ENCODE measurements around the gene MT1X.
"Not testable (repeated sequence)": the region's sequence is repeated elsewhere in the genome, so short reads cannot be mapped to it uniquely, and the experiment has no call there.

Gene MT1X

DNA sequence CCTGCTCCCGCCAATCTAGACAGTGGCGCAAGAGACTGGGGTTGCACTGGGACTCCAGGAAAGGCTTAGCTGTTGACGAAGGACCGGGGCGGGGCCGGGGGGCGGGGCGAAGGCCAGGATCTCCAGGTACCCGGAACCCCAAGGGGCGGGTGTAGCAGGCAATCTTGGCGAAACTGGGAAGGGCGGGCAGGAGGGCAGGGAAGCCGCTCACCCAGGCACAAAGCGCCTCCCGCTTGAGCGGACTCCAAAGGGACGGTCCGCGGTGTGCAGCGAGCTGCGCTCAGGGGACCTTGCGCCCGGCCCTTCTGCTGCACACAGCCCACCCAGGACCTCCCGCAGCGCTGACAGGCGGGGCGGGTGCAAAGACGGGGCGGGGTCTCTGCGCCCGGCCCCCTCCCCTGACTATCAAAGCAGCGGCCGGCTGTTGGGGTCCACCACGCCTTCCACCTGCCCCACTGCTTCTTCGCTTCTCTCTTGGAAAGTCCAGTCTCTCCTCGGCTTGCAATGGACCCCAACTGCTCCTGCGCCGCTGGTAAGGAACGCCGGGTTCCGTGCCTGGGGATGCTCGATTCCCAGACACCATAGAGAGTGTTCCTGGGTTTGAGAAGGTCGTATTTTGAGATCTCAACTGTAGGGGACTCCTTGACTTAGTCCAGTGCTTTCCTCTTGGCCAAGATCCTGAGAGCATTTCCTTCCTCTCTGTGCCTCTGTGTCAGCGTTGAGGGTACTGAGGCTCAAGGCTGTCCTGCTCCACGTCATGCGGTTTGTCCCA is 24.5 kb upstream of the MT1X start, which contains the start of gene MT1F:
TSS of gene MT1F (plus strand) at position 405 of the 772 bp plus-strand sequence. CDS start at position 505, 100 bp downstream.
- DNase-seq (ENCODE audit: low read depth): peak; percentile 50

DNA sequence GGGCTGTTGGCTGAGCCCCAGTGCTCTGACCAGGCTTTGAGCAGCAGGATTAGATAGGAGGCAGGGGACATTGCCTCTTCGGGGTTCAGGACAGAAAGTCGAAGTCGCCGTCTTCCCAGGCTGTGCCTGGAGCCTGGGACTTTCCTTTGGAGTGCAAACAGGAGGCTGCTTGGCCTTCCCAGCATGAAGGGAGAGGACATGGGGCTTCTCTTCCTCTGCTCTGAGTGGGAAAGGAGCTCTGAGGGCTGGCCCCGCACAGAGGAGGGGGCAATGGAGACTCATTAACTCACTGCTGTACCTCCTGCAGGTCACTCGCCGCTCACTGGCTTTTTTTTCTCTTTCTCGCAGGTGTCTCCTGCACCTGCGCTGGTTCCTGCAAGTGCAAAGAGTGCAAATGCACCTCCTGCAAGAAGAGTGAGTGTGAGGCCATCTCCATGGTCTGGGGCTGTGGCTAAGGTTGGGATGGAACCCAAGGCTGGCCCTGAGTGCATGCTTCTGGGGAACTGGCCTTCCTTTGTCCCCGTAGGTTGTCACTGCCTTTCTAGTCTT is 23.9 kb upstream of the MT1X start:
- no peak for DNase-seq (ENCODE audit: low read depth)

DNA sequence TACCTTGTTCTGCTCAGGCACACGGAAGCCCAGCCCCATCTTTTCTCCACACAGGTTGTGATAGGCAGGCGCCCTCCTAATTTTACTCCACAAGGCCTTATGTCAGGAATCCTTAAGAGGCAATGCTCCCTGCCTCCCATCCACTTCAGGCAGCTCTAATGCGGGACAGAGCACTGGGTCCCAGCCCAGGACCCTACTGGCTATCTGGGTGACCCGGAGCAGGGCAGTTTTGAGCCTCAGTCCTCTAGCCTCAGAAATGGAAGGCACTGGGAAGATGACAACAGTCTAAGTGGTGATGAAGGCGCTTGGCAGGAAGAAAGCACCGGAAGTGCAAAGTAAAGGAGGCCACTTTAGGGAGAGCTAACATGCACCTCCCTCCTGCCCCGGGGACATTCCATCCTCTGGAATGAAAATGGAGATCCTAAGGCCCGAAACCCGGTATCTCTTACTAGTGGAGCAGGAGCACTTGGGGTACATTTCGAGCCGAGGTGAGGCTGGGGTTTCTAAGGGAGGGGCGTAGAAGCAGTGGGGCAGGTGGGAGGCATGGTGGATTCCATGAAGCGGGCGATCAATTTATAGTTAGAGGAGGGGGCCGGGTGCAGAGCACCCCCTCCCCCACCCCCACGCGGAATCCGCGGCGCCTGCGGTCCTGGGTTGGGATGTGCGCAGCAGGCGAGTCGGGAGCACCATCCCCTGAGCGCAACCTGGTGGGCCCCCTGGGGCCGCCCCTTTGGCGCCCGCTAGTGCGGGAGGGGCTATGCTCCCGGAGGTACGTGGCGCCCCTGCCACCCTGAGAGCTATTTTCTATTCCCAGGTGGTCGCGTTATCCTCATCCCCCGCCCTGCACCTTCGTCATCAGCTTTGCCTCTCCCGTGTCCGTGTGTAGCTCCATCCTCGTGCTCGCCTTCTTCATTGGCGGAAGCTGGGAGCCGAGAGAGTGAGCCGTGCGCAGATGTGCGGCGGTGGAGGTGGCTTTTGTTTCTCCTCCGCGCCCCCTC is 19.6 kb upstream of the MT1X start:
- no peak for DNase-seq (ENCODE audit: low read depth)

DNA sequence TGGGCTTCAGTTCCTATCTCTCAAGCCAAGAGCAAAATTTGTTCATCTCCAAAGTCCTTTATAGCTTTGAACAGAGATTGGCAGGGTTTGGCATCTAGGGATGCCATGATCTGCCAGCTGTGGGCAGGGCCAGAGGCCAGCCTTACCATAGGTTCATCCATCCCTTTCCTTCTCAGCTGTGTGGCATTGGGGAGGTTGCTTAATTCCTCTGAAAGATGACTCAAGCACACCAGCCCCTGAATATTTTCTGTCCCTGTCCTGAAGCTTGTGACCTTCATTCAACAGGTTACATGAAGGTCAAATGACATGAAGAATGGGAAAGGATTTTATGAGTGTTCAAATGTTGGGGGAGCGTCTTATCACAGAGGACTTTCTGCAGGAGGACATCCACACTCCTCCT is 17.8 kb upstream of the MT1X start:
- DNase-seq (ENCODE audit: low read depth): no peak

DNA sequence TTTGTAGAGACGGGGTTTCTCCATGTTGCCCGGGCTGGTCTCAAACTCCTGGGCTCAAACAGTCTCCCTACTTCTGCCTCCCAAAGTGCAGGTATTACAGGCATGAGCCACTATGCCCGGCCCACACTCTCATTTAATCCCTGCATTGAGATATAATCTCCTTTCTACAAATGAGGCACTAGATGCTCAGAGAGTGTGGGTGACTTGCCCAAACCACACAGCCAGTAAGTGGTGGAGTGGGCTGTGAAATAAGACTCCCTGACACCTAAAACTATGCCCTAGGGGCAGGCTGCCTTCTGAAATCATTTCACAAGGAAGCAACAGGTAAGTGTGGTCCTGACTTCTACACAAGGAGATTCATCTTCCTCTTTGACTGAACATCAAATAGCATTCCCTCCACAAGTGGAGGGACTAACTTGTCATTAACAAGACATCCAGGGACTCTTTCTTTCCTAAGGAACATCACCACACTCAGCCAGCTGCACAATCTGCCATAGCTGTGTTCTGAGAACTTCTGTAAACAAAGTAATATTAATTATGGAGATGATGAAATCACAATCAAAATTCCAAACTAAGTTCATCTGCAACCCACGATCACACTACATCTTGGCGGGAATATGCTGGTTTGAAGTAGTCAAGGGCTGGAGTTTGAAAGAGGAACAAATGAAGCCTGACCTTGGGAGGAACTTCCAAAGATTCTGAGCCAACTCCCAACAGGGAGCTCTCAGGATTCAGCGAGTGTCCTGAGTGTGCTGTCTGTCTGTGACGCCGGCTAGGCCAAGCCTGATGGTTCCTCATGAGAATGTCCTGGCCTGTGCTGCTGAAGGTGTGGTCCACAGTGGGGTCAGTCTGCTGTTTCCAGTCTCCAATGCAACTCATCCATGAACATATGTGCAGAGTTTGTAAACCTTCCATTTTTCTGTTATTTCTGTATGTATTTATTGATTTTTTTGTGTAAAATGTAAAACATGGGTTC is 16.7 kb upstream of the MT1X start:
- DNase-seq (ENCODE audit: low read depth): not testable (repeated sequence)

DNA sequence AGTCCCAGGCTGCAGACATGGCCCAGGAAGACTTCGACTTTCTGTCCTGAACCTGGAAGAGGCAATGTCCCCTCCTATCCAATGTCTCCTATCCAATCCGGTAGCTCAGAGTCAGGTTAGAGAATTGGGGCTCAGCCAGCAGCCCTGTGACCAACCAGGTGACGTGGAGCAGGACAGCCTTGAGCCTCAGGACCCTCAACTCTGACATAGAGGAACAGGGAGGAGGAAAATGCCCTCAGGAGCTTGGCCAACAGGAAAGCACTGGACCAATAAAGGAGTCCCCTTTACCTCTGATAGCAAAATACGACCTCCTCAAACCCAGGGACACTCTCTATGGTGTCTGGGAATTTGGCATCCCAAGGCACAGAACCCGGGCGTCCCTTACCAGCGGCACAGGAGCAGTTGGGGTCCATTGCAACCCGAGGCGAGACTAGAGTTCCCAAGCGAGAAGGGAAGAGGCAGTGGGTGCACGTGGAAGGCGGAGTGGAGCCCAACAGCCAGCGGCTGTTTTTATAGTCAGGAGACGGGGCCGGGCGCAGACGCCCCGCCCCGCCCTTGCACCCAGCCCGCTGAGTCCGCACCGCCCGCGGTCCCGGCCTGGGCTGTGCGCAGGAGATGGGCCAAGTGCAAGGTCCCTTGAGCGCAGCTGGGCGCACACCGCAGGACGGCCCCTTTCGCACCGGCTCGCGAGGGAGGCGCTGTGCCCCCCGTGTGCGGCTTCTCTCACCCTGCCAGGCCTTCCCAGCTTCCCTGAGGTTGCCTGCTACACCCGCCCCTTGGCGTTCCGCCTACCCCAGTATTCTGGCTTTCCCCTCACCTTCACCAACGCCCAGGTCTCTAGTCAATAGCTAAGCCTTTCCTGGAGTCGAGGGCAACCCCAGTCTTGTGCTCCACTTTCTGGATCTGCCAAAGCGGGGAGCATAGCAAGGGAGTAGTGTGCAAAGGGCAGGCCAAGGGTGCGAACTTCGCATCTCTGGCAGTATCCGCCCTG is 14.4 kb upstream of the MT1X start, which contains the start of gene MT1G:
TSS of gene MT1G (minus strand) at position 485 of the 991 bp plus-strand sequence. CDS start at position 413, 72 bp downstream.
- no peak for DNase-seq (ENCODE audit: low read depth)

DNA sequence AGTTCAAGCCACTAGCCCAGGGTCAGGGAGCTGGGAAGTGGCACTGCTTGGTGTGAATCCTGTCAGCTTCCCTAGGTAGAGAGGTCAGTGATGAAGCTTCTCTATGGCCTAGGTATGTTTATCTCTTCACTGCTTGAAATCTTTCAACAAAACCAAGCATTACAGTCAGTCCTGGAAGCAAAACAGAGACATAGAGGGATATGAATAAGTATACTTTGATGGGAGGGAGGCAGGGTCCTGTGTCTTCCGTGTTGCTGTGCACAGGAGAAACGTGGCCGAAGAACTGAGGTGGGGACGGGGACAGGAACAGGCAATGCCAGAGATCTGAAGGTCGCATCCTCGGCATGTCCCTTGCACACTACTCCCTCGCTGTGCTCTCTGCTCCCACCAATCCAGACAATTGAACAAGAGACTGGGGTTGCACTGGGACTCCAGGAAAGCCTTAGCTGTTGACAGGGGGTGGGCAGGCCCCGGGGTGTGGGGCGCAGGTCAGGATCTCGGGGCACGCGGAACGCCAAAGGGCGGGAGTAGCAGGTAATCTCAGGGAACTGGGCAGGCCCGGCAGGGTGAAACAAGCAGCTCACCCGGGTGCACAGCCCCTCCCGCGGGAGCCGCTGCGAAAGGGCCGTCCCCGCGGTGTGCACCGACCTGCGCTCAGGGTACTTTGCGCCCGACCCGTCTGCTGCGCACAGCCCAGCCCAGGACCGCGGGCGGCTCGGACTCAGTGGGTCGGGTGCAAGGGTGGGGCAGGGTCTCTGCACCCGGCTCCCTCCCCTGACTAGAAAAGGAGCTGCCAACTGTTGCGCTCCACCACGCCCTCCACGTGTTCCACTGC is 13.0 kb upstream of the MT1X start, which contains the start of gene MT1H:
TSS of gene MT1H (plus strand) at position 810 of the 835 bp plus-strand sequence. CDS start 71 bp downstream, outside the sequence.
- no peak for DNase-seq (ENCODE audit: low read depth)

DNA sequence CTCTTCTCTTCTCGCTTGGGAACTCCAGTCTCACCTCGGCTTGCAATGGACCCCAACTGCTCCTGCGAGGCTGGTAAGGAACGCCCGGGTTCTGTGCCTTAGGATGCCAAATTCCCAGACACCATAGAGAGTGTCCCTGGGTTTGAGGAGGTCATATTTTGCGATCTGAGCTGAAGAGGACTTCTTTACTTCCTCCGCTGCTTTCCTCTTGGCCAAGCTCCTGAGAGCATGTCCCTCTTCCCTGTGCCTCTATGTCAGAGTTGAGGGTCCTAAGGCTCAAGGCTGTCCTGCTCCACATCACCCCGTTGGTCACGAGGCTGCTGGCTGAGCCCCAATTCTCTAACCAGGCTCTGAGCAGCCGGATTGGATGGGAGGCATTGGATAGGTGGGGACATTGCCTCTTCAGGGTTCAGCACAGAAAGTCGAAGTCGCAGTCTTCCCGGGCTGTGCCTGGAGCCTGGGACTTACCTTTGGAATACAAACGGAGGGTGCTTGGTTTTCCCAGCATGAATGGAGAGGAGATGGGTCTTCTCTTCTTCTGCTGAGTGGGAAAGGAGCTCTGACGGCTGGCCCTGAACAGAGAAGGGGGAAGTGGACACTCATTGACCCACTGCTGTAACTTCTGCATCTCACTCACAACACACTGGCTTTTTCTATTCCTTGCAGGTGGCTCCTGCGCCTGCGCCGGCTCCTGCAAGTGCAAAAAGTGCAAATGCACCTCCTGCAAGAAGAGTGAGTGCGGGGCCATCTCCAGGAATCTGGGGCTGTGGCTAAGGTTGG is 12.2 kb upstream of the MT1X start:
- no peak for DNase-seq (ENCODE audit: low read depth)

DNA sequence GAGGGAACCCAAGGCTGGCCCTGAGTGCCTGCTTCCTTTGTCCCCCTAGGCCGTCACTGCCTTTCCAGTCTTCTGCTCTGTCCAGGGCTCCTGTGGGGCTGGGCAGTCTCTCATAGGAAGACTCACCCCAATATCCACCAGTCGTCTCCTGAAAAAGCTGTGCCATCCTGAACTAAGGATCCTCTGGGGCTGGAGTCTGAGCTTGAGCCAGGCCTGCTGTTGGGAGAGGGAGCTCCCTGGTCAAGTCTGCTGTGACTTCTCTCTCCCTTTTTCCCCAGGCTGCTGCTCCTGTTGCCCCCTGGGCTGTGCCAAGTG is 11.7 kb upstream of the MT1X start:
- DNase-seq (ENCODE audit: low read depth): no peak

DNA sequence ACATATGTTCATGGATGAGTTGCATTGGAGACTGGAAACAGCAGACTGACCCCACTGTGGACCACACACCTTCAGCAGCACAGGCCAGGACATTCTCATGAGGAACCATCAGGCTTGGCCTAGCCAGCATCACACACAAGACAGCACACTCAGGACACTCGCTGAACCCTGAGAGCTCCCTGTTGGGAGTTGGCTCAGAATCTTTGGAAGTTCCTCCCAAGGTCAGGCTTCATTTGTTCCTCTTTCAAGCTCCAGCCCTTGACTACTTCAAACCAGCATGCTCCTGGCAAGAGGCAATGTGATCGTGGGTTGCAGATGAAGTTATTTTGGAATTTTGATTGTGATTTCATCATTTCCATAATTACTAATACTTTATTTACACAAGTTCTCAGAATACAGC is 10.6 kb upstream of the MT1X start:
- DNase-seq (ENCODE audit: low read depth): not testable (repeated sequence)

DNA sequence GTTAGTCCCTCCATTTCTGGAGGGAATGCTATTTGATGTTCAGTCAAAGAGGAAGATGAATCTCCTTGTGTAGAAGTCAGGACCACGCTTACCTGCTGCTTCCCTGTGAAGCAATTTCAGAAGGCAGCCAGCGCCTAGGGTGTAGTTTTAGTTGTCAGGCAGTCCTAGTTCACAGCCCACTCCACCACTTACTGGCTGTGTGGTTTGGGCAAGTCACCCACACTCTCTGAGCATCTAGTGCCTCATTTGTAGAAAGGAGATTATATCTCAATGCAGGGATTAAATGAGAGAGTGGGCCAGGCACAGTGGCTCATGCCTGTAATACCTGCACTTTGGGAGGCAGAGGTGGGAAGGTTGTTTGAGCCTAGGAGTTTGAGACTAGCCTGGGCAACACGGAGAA is 10.1 kb upstream of the MT1X start:
- not testable (repeated sequence) for DNase-seq (ENCODE audit: low read depth)

DNA sequence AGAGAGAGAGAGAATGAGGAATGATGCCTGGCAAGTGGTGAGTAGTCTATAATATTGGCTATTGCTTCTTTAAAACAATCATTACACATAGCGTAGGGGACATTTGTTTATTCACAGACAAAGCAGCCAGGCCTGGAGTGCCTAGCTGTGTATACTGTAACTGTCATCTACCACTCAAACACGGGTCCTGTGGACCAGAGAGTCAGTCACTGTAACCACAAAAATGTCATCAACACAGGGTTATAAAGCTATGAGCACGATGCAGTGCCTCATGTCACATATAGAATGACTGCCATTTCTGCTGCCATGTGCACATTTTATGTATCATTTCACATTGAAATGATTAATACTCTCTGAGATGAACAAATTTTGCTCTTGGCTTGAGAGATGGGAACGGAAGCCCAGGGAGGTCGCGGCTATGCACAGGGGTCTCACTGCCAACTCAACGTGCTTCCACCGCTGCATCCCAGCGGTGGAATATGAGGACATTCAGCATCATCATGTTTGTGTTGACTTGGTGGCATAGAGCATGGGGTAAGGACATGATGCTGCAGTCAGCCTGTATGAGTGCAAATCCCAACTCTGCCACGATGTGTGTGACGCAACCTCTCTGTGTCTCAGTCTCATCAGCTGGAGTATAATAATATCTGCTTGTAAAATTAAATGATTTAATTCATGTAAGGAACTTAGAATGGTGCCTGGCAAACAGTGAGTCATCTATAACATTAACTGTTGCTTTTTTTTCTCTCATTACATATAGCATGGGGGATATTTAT is 9.3 kb upstream of the MT1X start:
- DNase-seq (ENCODE audit: low read depth): no peak

DNA sequence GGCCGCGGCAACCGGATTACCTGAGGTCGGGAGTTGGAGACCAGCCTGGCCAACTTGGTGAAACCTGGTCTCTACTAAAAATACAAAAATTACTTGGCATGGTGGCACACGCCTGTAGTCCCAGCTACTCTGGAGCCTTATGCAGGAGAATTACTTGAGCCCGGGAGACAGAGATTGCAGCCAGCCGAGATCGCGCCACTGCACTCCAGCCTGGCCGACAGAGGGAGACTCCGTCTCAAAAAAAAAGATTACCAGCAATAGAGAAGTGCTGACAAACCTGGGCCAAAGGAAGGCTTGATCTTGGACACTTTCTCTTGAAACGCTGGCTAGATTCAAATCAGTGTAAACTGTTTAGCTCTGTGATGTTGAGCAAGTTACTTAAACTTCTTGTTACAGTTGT is 8.3 kb upstream of the MT1X start:
- DNase-seq (ENCODE audit: low read depth): no peak

DNA sequence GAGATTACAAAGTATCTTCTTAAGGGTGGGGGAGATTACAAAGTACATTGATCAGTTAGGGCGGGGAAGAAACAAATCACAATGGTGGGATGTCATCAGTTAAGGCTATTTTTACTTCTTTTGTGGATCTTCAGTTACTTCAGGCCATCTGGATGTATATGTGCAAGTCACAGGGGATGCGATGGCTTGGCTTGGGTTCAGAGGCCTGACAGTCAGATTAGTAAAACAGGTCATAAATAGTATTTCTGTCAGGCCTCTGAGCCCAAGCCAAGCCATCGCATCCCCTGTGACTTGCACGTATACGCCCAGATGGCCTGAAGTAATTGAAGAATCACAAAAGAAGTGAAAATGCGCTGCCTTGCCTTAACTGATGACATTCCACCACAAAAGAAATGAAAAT is 7.7 kb upstream of the MT1X start:
- not testable (repeated sequence) for DNase-seq (ENCODE audit: low read depth)

DNA sequence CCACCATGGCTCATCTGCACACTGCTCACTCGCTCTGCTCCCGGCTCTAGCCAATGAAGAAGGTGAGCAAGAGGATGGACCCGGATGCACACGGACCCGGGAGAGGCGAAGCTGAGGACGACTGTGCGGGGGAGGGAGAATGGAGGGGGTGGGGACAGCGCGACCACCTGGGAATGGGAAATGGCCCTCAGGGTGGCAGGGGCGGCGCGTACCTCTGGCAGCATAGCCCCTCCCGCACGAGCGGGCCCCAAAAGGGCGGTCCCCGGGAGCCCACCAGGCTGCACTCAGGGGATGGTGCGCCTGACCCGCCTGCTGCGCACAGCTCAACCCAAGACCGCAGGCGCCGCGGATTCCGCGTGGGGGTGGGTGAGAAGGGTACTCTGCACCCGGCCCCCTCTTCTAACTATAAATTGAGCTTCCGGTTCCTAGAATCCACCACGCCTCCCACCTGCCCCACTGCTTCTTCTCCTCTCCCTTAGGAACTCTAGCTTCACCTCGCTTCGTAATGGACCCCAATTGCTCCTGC is 6.5 kb upstream of the MT1X start:
- DNase-seq (ENCODE audit: low read depth): peak; percentile 37

DNA sequence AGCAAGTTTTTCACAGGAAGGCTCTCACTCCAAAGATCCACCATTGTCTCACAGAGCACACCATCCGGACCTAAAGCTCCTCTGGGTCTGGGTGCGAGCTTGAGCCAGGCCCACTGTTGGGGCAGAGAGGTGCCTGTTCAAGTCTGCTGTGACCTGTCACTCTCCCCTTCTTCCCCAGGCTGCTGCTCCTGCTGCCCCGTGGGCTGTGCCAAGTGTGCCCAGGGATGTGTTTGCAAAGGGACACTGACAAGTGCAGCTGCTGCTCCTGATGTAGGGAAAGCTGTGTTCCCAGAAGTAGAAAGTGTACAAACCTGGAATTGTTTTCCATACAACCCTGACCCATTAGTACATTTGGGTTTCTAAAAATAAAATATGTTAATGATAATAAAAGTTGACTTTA is 4.8 kb upstream of the MT1X start:
- DNase-seq (ENCODE audit: low read depth): no peak

DNA sequence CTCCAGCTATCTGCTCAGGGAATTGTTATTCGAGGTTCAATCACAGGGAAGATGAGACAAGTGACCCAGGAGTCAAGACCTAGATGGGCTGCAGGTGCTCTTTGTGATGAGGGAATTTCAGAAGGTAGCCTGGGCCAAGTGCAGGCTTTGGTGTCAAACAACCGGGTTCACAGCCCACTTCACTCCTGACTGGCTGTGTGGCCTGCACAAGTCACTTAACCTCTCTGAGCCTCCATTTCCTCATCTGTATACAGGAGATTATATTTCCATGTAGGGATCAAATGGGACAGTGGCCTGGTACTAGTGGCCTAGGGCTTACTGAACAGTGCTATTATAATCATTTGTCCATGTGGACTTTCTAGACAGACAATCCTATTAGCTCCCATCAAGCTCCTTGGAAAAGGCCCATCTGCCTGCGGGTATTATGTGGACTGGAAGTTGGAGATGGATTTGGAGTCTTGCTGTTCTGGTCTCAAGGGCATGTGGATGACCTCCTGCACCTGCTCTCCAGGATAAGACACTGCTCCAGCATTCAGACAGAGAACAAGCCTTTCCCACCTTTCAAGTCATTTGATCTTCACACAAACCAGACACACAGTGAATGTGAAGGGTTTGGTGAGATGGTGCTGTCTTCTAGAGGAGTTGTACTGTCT is 3.1 kb upstream of the MT1X start:
- DNase-seq (ENCODE audit: low read depth): no peak
